Loucy (cell line): ENCODE data around the gene RAD54L.

Source experiments
- EZH2phosphoT487 ChIP-seq: fragments of 200-600 bp; IDR thresholded peaks from 2 replicates; pipeline ENCODE4 v1.6.1; 2018; ENCODE audit warnings: antibody characterized with exemption, mild to moderate bottlenecking, moderate library complexity, borderline replicate concordance
- TF ChIP-seq, protein P1 (sequence below): fragments of 200-600 bp; sonication (generic); conservative IDR thresholded peaks from 2 replicates; pipeline ENCODE4 v1.5.1; 2014; ENCODE audit warnings: mild to moderate bottlenecking, antibody characterized with exemption, low read length

DNA sequence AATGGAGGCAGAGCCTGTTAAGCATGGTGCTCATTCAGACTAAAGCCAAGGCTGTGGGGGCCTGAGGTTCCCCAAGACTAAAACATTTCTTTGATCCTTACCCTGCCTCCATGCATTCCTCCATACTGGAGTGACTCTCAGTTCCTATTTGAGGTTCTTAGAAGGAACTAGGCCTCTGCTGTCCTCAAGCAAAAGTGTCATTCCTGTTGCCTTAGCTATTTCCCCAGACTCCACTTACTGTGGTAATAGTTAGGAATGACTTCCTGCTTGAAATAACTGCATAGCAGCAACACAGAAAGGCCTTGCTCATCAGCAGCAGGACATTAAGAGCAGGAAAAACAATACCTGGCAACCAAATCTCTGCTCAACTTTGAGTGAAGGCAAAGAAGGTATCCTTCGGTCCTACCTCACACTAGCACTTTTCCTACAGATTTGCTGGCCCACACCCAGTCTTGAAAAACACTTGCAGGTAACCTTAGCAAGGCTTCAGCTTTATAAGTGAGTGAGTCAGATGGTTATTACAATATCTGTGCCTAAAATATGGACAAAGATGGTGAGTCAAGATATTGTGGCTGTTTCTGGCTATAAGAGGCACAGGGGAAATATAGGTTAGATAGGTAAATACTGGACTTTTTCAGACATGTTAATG lies 41.0 kb downstream of the RAD54L start:
- TF ChIP-seq, protein P1, sequence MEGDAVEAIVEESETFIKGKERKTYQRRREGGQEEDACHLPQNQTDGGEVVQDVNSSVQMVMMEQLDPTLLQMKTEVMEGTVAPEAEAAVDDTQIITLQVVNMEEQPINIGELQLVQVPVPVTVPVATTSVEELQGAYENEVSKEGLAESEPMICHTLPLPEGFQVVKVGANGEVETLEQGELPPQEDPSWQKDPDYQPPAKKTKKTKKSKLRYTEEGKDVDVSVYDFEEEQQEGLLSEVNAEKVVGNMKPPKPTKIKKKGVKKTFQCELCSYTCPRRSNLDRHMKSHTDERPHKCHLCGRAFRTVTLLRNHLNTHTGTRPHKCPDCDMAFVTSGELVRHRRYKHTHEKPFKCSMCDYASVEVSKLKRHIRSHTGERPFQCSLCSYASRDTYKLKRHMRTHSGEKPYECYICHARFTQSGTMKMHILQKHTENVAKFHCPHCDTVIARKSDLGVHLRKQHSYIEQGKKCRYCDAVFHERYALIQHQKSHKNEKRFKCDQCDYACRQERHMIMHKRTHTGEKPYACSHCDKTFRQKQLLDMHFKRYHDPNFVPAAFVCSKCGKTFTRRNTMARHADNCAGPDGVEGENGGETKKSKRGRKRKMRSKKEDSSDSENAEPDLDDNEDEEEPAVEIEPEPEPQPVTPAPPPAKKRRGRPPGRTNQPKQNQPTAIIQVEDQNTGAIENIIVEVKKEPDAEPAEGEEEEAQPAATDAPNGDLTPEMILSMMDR, result no peak
- no peak for TF ChIP-seq EZH2phosphoT487
